MM.1S (cell line): ENCODE measurements around the gene CNGB1.
"Not testable (repeated sequence)": the region's sequence is repeated elsewhere in the genome, so short reads cannot be mapped to it uniquely, and the experiment has no call there.

Experiments
- DNase-seq: peaks from one replicate; pipeline ENCODE4 v3.0.0-alpha.2; 2015
- H2AFZ ChIP-seq: fragments of 300-600 bp; sonication (generic); 2 replicates; pipeline ENCODE4 v1.6.0; 2016; ENCODE audit warnings: antibody characterized with exemption, low read length
- H3F3A ChIP-seq: fragments of 300-600 bp; sonication (generic); 2 replicates; pipeline ENCODE4 v1.6.1; 2016; ENCODE audit warnings: mild to moderate bottlenecking, antibody characterized with exemption, low read length, moderate library complexity, mixed read lengths; ENCODE audit not compliant: insufficient read depth
- H3K27ac ChIP-seq: fragments of 300-600 bp; sonication (generic); 2 replicates; pipeline ENCODE4 v1.5.1; 2016; ENCODE audit warnings: mild to moderate bottlenecking, low read length
- H3K27me3 ChIP-seq: fragments of 300-600 bp; sonication (generic); replicated peaks from 2 replicates; pipeline ENCODE4 v1.6.0; 2016; ENCODE audit warnings: low read length; ENCODE audit not compliant: insufficient read depth
- H3K36me3 ChIP-seq: fragments of 300-600 bp; sonication (generic); replicated peaks from 2 replicates; pipeline ENCODE4 v1.6.1; 2016; ENCODE audit warnings: mild to moderate bottlenecking, low read length, mixed read lengths; ENCODE audit not compliant: insufficient read depth
- H3K4me1 ChIP-seq: fragments of 300-600 bp; sonication (generic); 2 replicates; pipeline ENCODE4 v1.6.1; 2016; ENCODE audit warnings: low read length, mixed read lengths
- H3K4me2 ChIP-seq: fragments of 300-600 bp; sonication (generic); 2 replicates; pipeline ENCODE4 v1.6.0; 2016; ENCODE audit warnings: low read depth, low read length
- H3K4me3 ChIP-seq: fragments of 300-600 bp; sonication (generic); 2 replicates; pipeline ENCODE4 v1.5.1; 2016; ENCODE audit warnings: low read length, mixed read lengths
- H3K79me2 ChIP-seq: fragments of 300-600 bp; sonication (generic); 2 replicates; pipeline ENCODE4 v1.6.1; 2016; ENCODE audit warnings: mixed run types, low read length, mixed read lengths
- H3K9ac ChIP-seq: fragments of 300-600 bp; sonication (generic); 2 replicates; pipeline ENCODE4 v1.6.1; 2016; ENCODE audit warnings: low read length, mixed read lengths
- H3K9me2 ChIP-seq: fragments of 300-600 bp; sonication (generic); replicated peaks from 2 replicates; pipeline ENCODE4 v1.6.1; 2016; ENCODE audit warnings: mild to moderate bottlenecking, low read length, mixed read lengths; ENCODE audit not compliant: insufficient read depth
- H3K9me3 ChIP-seq: fragments of 300-600 bp; sonication (generic); replicated peaks from 2 replicates; pipeline ENCODE4 v1.6.1; 2016; ENCODE audit warnings: mild to moderate bottlenecking, low read length, mixed read lengths; ENCODE audit not compliant: insufficient read depth
- H4K20me1 ChIP-seq: fragments of 300-600 bp; sonication (generic); 2 replicates; pipeline ENCODE4 v1.6.1; 2016; ENCODE audit warnings: mild to moderate bottlenecking, low read length, moderate library complexity, mixed read lengths; ENCODE audit not compliant: insufficient read depth
- CTCF ChIP-seq: fragments of 300-600 bp; sonication (generic); IDR thresholded peaks from 2 replicates; pipeline ENCODE4 v1.5.1; 2016; ENCODE audit warnings: antibody characterized with exemption, low read length, mixed read lengths
- EZH2 ChIP-seq: fragments of 300-600 bp; sonication (generic); optimal IDR thresholded peaks from 2 replicates; pipeline ENCODE3; 2017; ENCODE audit warnings: low read depth, mild to moderate bottlenecking, antibody characterized with exemption, low read length, mixed read lengths
- EZH2phosphoT487 ChIP-seq: fragments of 300-600 bp; sonication (generic); IDR thresholded peaks from 2 replicates; pipeline ENCODE4 v1.6.1; 2018; ENCODE audit warnings: antibody characterized with exemption, low read length

The CNGB1 gene

GRCh38 chr16:58011652-58012051 is 40.7 kb upstream of the CNGB1 start:
- Histone ChIP-seq H3K79me2 (no peaks in the 10 kb centered on the region), H3K27ac (no peak overlapping the region), H3K9me3 (no peaks in the 10 kb centered on the region), H3K9me2 (no peaks in the 10 kb centered on the region), H3K36me3 (no peaks in the 10 kb centered on the region), H3F3A (no peaks in the 10 kb centered on the region), H3K27me3 (no peaks in the 10 kb centered on the region), H4K20me1 (no peaks in the 10 kb centered on the region), H3K4me2 (no peak overlapping the region), H2AFZ (no peak overlapping the region), H3K9ac (no peak overlapping the region), H3K4me3 (no peak overlapping the region), H3K4me1 (no peaks in the 10 kb centered on the region)
- DNase-seq = no peak
- TF ChIP-seq EZH2phosphoT487 = no peak
- no peak for TF ChIP-seq CTCF

- no peaks in the 10 kb centered on the region for H3K27me3 ChIP-seq
- H3K4me2 ChIP-seq = no peak overlapping the region
- H3K4me3 ChIP-seq = no peak overlapping the region
- H3K9ac ChIP-seq = no peak overlapping the region
- no peaks in the 10 kb centered on the region for H3K79me2 ChIP-seq
- no peak overlapping the region for H3K27ac ChIP-seq
- H3K9me3 ChIP-seq = no peaks in the 10 kb centered on the region
- H2AFZ ChIP-seq = no peak overlapping the region
- H3K9me2 ChIP-seq = no peaks in the 10 kb centered on the region
- no peaks in the 10 kb centered on the region for H3K36me3 ChIP-seq
- TF ChIP-seq EZH2 = no peak
- H3F3A ChIP-seq = no peaks in the 10 kb centered on the region
- no peaks in the 10 kb centered on the region for H4K20me1 ChIP-seq
- DNase-seq = no peak
- H3K4me1 ChIP-seq = no peaks in the 10 kb centered on the region
These were observed 40.0 kb upstream of the CNGB1 start for GRCh38 chr16:58010886-58011285.

GRCh38 chr16:58009856-58010416 is 39.0 kb upstream of the CNGB1 start:
- H3K4me1 ChIP-seq = no peaks in the 10 kb centered on the region
- no peaks in the 10 kb centered on the region for H3K36me3 ChIP-seq
- no peak for DNase-seq
- H3K9me3 ChIP-seq = no peaks in the 10 kb centered on the region
- no peak overlapping the region for H3K4me3 ChIP-seq
- H3K4me2 ChIP-seq = no peak overlapping the region
- H4K20me1 ChIP-seq = no peaks in the 10 kb centered on the region
- TF ChIP-seq CTCF (no peak), EZH2 (no peak), EZH2phosphoT487 (no peak)
- no peak overlapping the region for H2AFZ ChIP-seq
- H3K79me2 ChIP-seq = no peaks in the 10 kb centered on the region
- no peak overlapping the region for H3K9ac ChIP-seq
- H3K9me2 ChIP-seq = no peaks in the 10 kb centered on the region
- H3K27ac ChIP-seq = no peak overlapping the region
- H3K27me3 ChIP-seq = no peaks in the 10 kb centered on the region
- H3F3A ChIP-seq = no peaks in the 10 kb centered on the region

- not testable (repeated sequence) for H3K4me2 ChIP-seq, DNase-seq, H4K20me1 ChIP-seq, H3K27me3 ChIP-seq, H2AFZ ChIP-seq, H3K9ac ChIP-seq, H3K4me1 ChIP-seq, H3K4me3 ChIP-seq, H3K79me2 ChIP-seq, H3K36me3 ChIP-seq, H3K9me3 ChIP-seq, H3F3A ChIP-seq, H3K9me2 ChIP-seq, H3K27ac ChIP-seq
These were observed 33.8 kb upstream of the CNGB1 start for GRCh38 chr16:58004736-58005135.
